ENCODE data around the gene ZDHHC18. TPM values are rescaled to one million over a fixed set of nuclear protein-coding genes. Genes with fewer than 3 reads are reported as not detected.

The ZDHHC18 gene
- total RNA-seq, 1 donor from 2014 or later, result 22.3 TPM

DNA sequence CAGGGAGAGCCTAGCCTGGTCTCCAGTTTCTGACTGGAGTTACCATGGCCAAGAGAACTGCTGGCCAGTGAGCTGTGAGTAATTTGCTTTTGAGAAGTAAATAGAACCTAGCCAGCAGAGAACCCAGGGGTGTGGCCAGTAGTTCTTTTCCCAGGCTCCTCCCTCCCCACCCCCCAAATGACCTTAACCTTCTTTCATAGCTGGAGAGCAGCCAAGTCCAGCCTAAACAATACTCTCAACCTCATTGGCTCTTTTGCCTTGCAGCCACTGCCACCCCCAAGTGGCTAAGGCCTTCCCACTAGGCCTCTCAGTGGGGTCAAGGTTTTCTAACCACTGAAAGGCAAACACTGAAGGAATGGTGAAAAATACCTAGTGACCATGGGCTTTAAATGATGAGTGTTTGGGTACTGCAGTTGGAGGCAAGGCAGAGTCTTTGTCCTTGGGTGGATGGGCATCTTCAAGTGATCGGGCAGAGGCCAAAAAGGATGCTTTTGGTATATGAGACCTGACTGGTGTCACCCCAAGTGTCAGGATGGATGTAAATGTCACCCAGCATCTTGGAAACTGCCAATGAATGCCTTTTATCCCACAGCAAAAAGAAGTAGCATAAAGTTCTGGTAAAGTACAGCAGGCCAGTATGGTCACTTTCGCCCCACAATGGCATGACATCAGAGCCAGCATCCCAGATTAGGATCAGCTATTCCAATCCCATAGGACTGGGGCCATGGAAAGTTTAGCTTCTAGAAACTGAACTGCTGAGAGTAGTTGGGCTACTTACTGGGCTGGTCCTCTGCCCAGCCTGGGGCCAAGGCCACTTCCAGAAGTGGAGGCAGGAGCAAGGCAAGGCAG is 42.2 kb upstream of the ZDHHC18 start:
- H3K9me3 ChIP-seq (ENCODE audit: insufficient read depth, low read depth, low read length), result no peaks in the 10 kb centered on the region
- Mint-ChIP-seq H3K4me1 (ENCODE audit: low read depth, unreplicated experiment) (peaks cover 62% of the 10 kb centered on the region), H3K27me3 (ENCODE audit: low read depth, unreplicated experiment) (no peaks in the 10 kb centered on the region), H3K27ac (ENCODE audit: unreplicated experiment) (peak overlapping the region; percentile 81), H3K9me3 (ENCODE audit: unreplicated experiment) (no peaks in the 10 kb centered on the region), H3K4me3 (ENCODE audit: unreplicated experiment) (peak overlapping the region; percentile 16), H3K36me3 (ENCODE audit: low read depth, unreplicated experiment) (peaks cover 11% of the 10 kb centered on the region)
- peaks cover 32% of the 10 kb centered on the region for H3K36me3 ChIP-seq (ENCODE audit: insufficient read depth, low read length)
- no peak overlapping the region for H3K4me3 ChIP-seq (ENCODE audit: insufficient read depth, low read depth, low read length)
- H4K20me1 ChIP-seq (ENCODE audit: insufficient read depth, low read length), result peaks cover 16% of the 10 kb centered on the region
- H3K27me3 ChIP-seq (ENCODE audit: insufficient read depth, low read length), result no peaks in the 10 kb centered on the region
- H2AFZ ChIP-seq (ENCODE audit: low read depth, low read length), result no peak overlapping the region
- DNase-seq (ENCODE audit: low read depth), result peak; percentile 34
- H3K9ac ChIP-seq (ENCODE audit: low read length), result no peak overlapping the region
- peak overlapping the region; percentile 6 for H3K4me2 ChIP-seq (ENCODE audit: low read length)
- peaks cover 47% of the 10 kb centered on the region for H3K4me1 ChIP-seq (ENCODE audit: insufficient read depth, low read length)
- FAIRE-seq, result no peak
- peaks cover 28% of the 10 kb centered on the region for H3K79me2 ChIP-seq (ENCODE audit: insufficient read depth, low read length)
- TF ChIP-seq EZH2 (IDR thresholded peaks at IDR 0.05; ENCODE audit: insufficient read depth, low read length), result no peak
- TF ChIP-seq, protein P1, sequence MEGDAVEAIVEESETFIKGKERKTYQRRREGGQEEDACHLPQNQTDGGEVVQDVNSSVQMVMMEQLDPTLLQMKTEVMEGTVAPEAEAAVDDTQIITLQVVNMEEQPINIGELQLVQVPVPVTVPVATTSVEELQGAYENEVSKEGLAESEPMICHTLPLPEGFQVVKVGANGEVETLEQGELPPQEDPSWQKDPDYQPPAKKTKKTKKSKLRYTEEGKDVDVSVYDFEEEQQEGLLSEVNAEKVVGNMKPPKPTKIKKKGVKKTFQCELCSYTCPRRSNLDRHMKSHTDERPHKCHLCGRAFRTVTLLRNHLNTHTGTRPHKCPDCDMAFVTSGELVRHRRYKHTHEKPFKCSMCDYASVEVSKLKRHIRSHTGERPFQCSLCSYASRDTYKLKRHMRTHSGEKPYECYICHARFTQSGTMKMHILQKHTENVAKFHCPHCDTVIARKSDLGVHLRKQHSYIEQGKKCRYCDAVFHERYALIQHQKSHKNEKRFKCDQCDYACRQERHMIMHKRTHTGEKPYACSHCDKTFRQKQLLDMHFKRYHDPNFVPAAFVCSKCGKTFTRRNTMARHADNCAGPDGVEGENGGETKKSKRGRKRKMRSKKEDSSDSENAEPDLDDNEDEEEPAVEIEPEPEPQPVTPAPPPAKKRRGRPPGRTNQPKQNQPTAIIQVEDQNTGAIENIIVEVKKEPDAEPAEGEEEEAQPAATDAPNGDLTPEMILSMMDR (IDR thresholded peaks at IDR 0.05; ENCODE audit: insufficient read depth, low read depth, low read length), result no peak
- peak overlapping the region; percentile 16 for H3K27ac ChIP-seq (ENCODE audit: low read depth, low read length)

DNA sequence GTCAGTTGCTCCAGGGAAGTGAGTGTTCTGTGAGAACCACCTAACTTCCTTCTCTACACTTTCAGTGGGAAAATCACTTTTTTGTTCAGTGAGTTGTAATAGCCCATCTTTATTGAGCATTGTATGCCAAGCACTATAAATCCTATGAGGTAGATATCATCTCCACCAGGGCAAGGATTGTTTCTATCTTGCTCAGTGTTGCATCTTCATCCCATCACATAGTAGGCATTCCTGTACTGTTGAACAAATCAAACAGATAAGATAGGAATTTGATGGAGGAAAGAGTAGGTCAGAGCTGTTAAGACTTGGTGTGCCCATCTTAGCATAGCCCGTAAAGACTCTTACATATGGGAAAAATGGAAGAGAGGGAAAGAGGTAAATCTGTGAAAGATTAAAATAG is 41.6 kb upstream of the ZDHHC18 start:
- Histone ChIP-seq H3K4me1 (ENCODE audit: insufficient read depth, low read length) (peaks cover 53% of the 10 kb centered on the region), H3K36me3 (ENCODE audit: insufficient read depth, low read length) (peaks cover 26% of the 10 kb centered on the region), H3K27ac (ENCODE audit: low read depth, low read length) (peak overlapping the region; percentile 13), H3K79me2 (ENCODE audit: insufficient read depth, low read length) (peaks cover 22% of the 10 kb centered on the region), H3K9ac (ENCODE audit: low read length) (no peak overlapping the region), H3K27me3 (ENCODE audit: insufficient read depth, low read length) (no peaks in the 10 kb centered on the region), H4K20me1 (ENCODE audit: insufficient read depth, low read length) (peaks cover 16% of the 10 kb centered on the region), H2AFZ (ENCODE audit: low read depth, low read length) (no peak overlapping the region), H3K4me2 (ENCODE audit: low read length) (no peak overlapping the region), H3K9me3 (ENCODE audit: insufficient read depth, low read depth, low read length) (no peaks in the 10 kb centered on the region), H3K4me3 (ENCODE audit: insufficient read depth, low read depth, low read length) (no peak overlapping the region)
- Mint-ChIP-seq H3K9me3 (ENCODE audit: unreplicated experiment) (no peaks in the 10 kb centered on the region), H3K4me3 (ENCODE audit: unreplicated experiment) (peak overlapping the region; percentile 64), H3K4me1 (ENCODE audit: low read depth, unreplicated experiment) (peaks cover 63% of the 10 kb centered on the region), H3K36me3 (ENCODE audit: low read depth, unreplicated experiment) (peaks cover 5% of the 10 kb centered on the region), H3K27ac (ENCODE audit: unreplicated experiment) (peak overlapping the region; percentile 81), H3K27me3 (ENCODE audit: low read depth, unreplicated experiment) (no peaks in the 10 kb centered on the region)
- no peak for DNase-seq (ENCODE audit: low read depth)
- FAIRE-seq, result no peak
- TF ChIP-seq EZH2 (IDR thresholded peaks at IDR 0.05; ENCODE audit: insufficient read depth, low read length), result no peak
- TF ChIP-seq, protein P1 (IDR thresholded peaks at IDR 0.05; ENCODE audit: insufficient read depth, low read depth, low read length), result no peak
